HUES48 (cell line): ENCODE measurements around the gene RELT.
A peak's percentile ranks its signal among the peaks of the same experiment; 100 is the strongest.

Experiments used
- H3K27ac ChIP-seq: one replicate; pipeline ENCODE4 v1.7.0; 2013; ENCODE audit warnings: low read depth, low read length, inconsistent platforms
- H3K27me3 ChIP-seq: 2 replicates; pipeline ENCODE4 v1.6.1; 2013; ENCODE audit warnings: mild to moderate bottlenecking, low read length; ENCODE audit not compliant: control insufficient read depth, insufficient read depth
- H3K36me3 ChIP-seq: 2 replicates; pipeline ENCODE4 v1.6.1; 2013; ENCODE audit warnings: low read length; ENCODE audit not compliant: control insufficient read depth, insufficient read depth
- H3K4me1 ChIP-seq: 2 replicates; pipeline ENCODE4 v1.6.1; 2013; ENCODE audit warnings: mild to moderate bottlenecking, low read length; ENCODE audit not compliant: control insufficient read depth, insufficient read depth
- H3K4me3 ChIP-seq: 2 replicates; pipeline ENCODE4 v1.5.1; 2013; ENCODE audit warnings: mild to moderate bottlenecking, low read depth, low read length
- H3K9ac ChIP-seq: 2 replicates; pipeline ENCODE4 v1.6.1; 2013; ENCODE audit warnings: mild to moderate bottlenecking, low read depth, low read length, moderate library complexity
- H3K9me3 ChIP-seq: 2 replicates; pipeline ENCODE4 v1.6.1; 2013; ENCODE audit warnings: low read length; ENCODE audit not compliant: control insufficient read depth, insufficient read depth

Gene RELT

DNA sequence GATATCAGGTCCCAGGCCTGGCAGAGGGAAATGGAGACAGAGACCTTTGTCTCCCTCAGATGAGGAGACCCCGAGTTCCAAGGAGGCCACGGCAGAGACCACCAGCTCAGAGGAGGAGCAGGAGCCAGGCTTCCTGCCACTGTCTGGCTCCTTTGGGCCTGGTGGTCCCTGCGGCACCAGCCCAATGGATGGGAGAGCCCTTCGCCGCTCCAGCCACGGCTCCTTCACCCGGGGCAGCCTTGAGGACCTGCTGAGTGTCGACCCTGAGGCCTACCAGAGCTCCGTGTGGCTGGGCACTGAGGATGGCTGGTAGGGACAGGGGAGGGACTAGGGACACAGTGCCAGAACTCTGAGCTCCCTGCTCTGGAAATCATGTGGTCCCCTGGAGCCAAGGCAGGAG, 13.1 kb upstream of the RELT start:
- Histone ChIP-seq H3K27ac (no peak overlapping the region), H3K27me3 (peaks cover 8% of the 10 kb centered on the region; the same call in 1 of the 2 replicates), H3K4me3 (no peak overlapping the region), H3K36me3 (no peaks in the 10 kb centered on the region), H3K9ac (no peak overlapping the region), H3K9me3 (no peaks in the 10 kb centered on the region), H3K4me1 (no peaks in the 10 kb centered on the region)

GRCh38 chr11:73365352-73366264, 10.6 kb upstream of the RELT start:
- H3K9me3 ChIP-seq, result no peaks in the 10 kb centered on the region
- H3K27ac ChIP-seq, result no peak overlapping the region
- no peaks in the 10 kb centered on the region for H3K4me1 ChIP-seq
- H3K9ac ChIP-seq, result no peak overlapping the region
- H3K4me3 ChIP-seq, result no peak overlapping the region
- H3K36me3 ChIP-seq, result no peaks in the 10 kb centered on the region
- peaks cover 8% of the 10 kb centered on the region; the same call in 1 of the 2 replicates for H3K27me3 ChIP-seq

- Histone ChIP-seq H3K27ac (no peak overlapping the region), H3K9me3 (no peaks in the 10 kb centered on the region)
Measured at GRCh38 chr11:73366265-73366610, 10.0 kb upstream of the RELT start.

DNA sequence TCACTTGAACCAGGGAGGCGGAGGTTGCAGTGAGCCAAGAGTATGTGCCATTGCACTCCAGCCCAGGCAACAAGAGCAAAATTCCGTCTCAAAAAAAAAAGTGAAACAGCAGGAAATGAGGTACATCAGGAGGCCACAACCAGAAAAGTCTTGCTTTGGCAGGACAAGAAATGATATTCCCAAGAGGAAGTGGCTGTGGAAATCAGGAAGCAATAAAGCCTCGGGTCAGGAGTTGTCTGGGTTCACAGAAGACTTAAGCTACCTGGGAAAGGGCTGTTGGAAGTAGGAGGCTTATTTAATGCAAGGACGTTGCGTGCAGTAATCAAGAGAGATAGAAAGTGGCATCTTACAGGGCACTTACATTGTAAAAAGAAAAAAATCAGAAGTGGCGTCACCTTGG, 9.2 kb upstream of the RELT start:
- Histone ChIP-seq H3K4me1 (no peaks in the 10 kb centered on the region), H3K9ac (no peak overlapping the region), H3K9me3 (no peaks in the 10 kb centered on the region), H3K27ac (no peak overlapping the region), H3K4me3 (no peak overlapping the region), H3K27me3 (peaks cover 8% of the 10 kb centered on the region; the same call in 1 of the 2 replicates), H3K36me3 (no peaks in the 10 kb centered on the region)

More at GRCh38 chr11:73366265-73366610, 10.0 kb upstream of the RELT start:
- Histone ChIP-seq H3K9ac (no peak overlapping the region), H3K4me1 (no peaks in the 10 kb centered on the region), H3K36me3 (no peaks in the 10 kb centered on the region), H3K27me3 (peaks cover 8% of the 10 kb centered on the region; the same call in 1 of the 2 replicates), H3K4me3 (no peak overlapping the region)

DNA sequence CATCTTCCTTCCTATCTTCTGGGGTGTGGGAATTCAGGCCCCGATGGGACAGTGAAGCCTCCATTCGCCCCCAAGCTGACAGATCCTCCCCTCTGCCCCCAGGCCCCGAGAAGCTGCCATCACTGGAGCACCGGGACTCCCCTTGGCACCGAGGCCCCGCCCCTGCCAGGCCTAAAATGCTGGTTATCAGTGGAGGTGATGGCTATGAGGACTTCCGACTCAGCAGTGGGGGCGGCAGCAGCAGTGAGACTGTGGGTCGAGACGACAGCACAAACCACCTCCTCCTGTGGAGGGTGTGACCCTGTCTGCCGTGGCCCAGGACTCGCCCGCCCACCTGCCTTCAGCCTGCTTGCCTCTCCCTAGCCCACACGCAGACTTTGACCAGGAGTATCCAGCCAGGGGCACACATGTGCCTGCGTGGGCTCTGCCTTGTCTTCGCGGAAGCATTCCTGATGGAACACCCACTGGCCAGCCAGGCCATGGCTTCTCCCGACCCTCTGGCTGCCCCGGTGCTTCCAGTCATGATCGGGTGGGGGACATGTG, 8.6 kb upstream of the RELT start:
- H3K9me3 ChIP-seq, result no peaks in the 10 kb centered on the region
- H3K4me3 ChIP-seq, result no peak overlapping the region
- no peak overlapping the region for H3K9ac ChIP-seq
- no peaks in the 10 kb centered on the region for H3K4me1 ChIP-seq
- no peaks in the 10 kb centered on the region for H3K36me3 ChIP-seq
- H3K27ac ChIP-seq, result no peak overlapping the region
- peaks cover 7% of the 10 kb centered on the region; the same call in 1 of the 2 replicates for H3K27me3 ChIP-seq

GRCh38 chr11:73372375-73372993, 3.7 kb upstream of the RELT start:
- peaks cover 9% of the 10 kb centered on the region; the same call in 1 of the 2 replicates for H3K4me1 ChIP-seq
- H3K36me3 ChIP-seq, result no peaks in the 10 kb centered on the region
- H3K27me3 ChIP-seq, result peaks cover 8% of the 10 kb centered on the region
- H3K9me3 ChIP-seq, result no peaks in the 10 kb centered on the region
- no peak overlapping the region for H3K27ac ChIP-seq
- H3K4me3 ChIP-seq, result no peak overlapping the region
- no peak overlapping the region for H3K9ac ChIP-seq

DNA sequence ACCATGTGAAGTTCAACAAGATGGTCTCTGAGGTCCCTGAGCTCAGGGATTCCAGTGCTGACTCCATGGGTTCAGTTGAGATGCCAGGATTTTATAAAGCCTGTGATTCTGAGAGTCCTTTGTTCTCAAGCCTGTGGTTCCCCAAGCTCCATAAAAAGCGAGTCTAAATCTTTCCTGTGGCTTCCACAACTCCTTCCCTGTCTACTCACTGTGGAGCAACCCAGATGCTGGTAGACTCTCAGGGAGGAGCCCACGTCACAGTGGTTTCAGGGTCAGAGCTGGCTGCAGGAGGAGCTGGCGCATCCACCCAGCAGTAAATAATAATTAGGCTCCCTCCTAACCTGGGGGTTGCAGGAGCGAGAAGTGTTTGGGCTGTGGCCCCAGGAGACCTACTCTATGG, 2.0 kb upstream of the RELT start:
- no peak overlapping the region for H3K27ac ChIP-seq
- H3K9me3 ChIP-seq, result no peaks in the 10 kb centered on the region
- H3K27me3 ChIP-seq, result peaks cover 8% of the 10 kb centered on the region
- peaks cover 9% of the 10 kb centered on the region; the same call in 1 of the 2 replicates for H3K4me1 ChIP-seq
- no peak overlapping the region for H3K4me3 ChIP-seq
- no peak overlapping the region for H3K9ac ChIP-seq
- H3K36me3 ChIP-seq, result no peaks in the 10 kb centered on the region

DNA sequence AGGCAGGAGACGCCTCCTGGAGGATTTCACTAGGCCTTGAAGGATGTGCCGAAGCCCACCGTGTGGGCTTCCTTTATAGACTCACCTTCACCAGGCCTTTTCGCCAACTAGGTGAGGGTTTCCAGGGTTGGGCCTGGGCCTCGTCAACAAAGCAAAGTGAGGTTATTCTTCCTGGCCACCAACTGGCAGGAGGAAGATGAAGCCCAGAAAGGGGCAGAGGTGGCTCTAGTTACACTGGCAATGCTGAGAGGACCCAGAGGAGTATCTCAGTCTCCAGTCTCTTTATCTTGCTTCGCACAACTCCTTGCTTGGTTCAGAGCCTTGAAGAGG, 404 bp upstream of the RELT start:
- Histone ChIP-seq H3K9ac (no peak overlapping the region), H3K9me3 (no peaks in the 10 kb centered on the region), H3K27ac (no peak overlapping the region), H3K27me3 (peaks cover 8% of the 10 kb centered on the region), H3K4me3 (peak overlapping the region; percentile 71; the same call in 1 of the 2 replicates), H3K4me1 (peaks cover 9% of the 10 kb centered on the region; the same call in 1 of the 2 replicates), H3K36me3 (no peaks in the 10 kb centered on the region)

GRCh38 chr11:73376803-73377629, 817 bp downstream of the RELT start:
- Histone ChIP-seq H3K4me3 (peak overlapping the region; percentile 71), H3K36me3 (no peaks in the 10 kb centered on the region), H3K9ac (no peak overlapping the region; the same call in 1 of the 2 replicates), H3K4me1 (peaks cover 9% of the 10 kb centered on the region; the same call in 1 of the 2 replicates), H3K27me3 (peaks cover 8% of the 10 kb centered on the region), H3K27ac (peak overlapping the region; percentile 62), H3K9me3 (no peaks in the 10 kb centered on the region)

GRCh38 chr11:73379189-73379880, 3.1 kb downstream of the RELT start:
- H3K36me3 ChIP-seq, result no peaks in the 10 kb centered on the region
- no peaks in the 10 kb centered on the region for H3K9me3 ChIP-seq
- no peak overlapping the region for H3K9ac ChIP-seq
- peaks cover 17% of the 10 kb centered on the region; the same call in 1 of the 2 replicates for H3K4me1 ChIP-seq
- H3K4me3 ChIP-seq, result no peak overlapping the region
- peaks cover 8% of the 10 kb centered on the region for H3K27me3 ChIP-seq
- H3K27ac ChIP-seq, result no peak overlapping the region
